ENCODE measurements around the gene FUZ.
A peak's percentile ranks its signal among the peaks of the same experiment; 100 is the strongest.

The FUZ gene

GRCh38 chr19:49779731-49780555 lies 33.1 kb downstream of the FUZ start:
- DNase-seq (ENCODE audit: low read depth in 2 of 2), result no peak

- no peak for DNase-seq (ENCODE audit: low read depth in 2 of 2)
Measured at GRCh38 chr19:49776371-49776764, 36.7 kb downstream of the FUZ start.

- no peak for DNase-seq (ENCODE audit: low read depth in 2 of 2)
Measured at GRCh38 chr19:49775742-49776370, 37.2 kb downstream of the FUZ start.

GRCh38 chr19:49774969-49775368 lies 38.1 kb downstream of the FUZ start:
- no peak for DNase-seq (ENCODE audit: low read depth in 2 of 2)

- DNase-seq (ENCODE audit: low read depth in 2 of 2), result no peak
Measured at GRCh38 chr19:49773663-49774350, 39.3 kb downstream of the FUZ start.

GRCh38 chr19:49772850-49773432 lies 40.2 kb downstream of the FUZ start:
- DNase-seq (ENCODE audit: low read depth in 2 of 2), result no peak

GRCh38 chr19:49771674-49772139 lies 41.4 kb downstream of the FUZ start:
- no peak for DNase-seq (ENCODE audit: low read depth in 2 of 2)

GRCh38 chr19:49770529-49770928 lies 42.6 kb downstream of the FUZ start:
- no peak for DNase-seq (ENCODE audit: low read depth in 2 of 2)

- DNase-seq (ENCODE audit: low read depth in 2 of 2), result no peak
Measured at GRCh38 chr19:49767967-49768581, 45.0 kb downstream of the FUZ start.

- DNase-seq (ENCODE audit: low read depth in 2 of 2), result no peak
Measured at GRCh38 chr19:49767381-49767780, 45.7 kb downstream of the FUZ start.

- DNase-seq (ENCODE audit: low read depth in 2 of 2), result no peak
Measured at GRCh38 chr19:49766930-49767299, 46.2 kb downstream of the FUZ start, which contains the start of gene AP2A1. AP2A1 (plus strand) TSS chr19:49767001; CDS start chr19:49767134, 133 bp downstream.

- DNase-seq (ENCODE audit: low read depth in 2 of 2), result peak; percentile 97 to 99
Measured at GRCh38 chr19:49766007-49766929, 46.8 kb downstream of the FUZ start.

- no peak for DNase-seq (ENCODE audit: low read depth in 2 of 2)
Measured at GRCh38 chr19:49764341-49764740, 48.8 kb downstream of the FUZ start.

GRCh38 chr19:49763230-49763629 lies 49.9 kb downstream of the FUZ start, which contains the start of gene TSKS:
TSKS (minus strand) TSS chr19:49763306; CDS start chr19:49763247, 59 bp downstream.
- DNase-seq (ENCODE audit: low read depth in 2 of 2), result no peak

GRCh38 chr19:49761625-49762311 lies 51.3 kb downstream of the FUZ start:
- DNase-seq (ENCODE audit: low read depth in 2 of 2), result no peak

GRCh38 chr19:49761249-49761624 lies 51.9 kb downstream of the FUZ start:
- DNase-seq (ENCODE audit: low read depth in 2 of 2), result no peak

GRCh38 chr19:49758292-49758691 lies 54.8 kb downstream of the FUZ start:
- DNase-seq (ENCODE audit: low read depth in 2 of 2), result no peak

All from activated CD8-positive, alpha-beta memory T cell treated with anti-CD3 and anti-CD28 coated beads for 4 hours (primary cell).